Measurements from ENCODE around the gene ROBO1. TPM values are rescaled to one million over a fixed set of nuclear protein-coding genes. Genes with fewer than 3 reads are reported as not detected.

Gene ROBO1
- total RNA-seq, 1 donor from 2014 or later, result 18.7 TPM

GRCh38 chr3:79477242-79477641 lies 290.6 kb downstream of the ROBO1 start:
- no peak for DNase-seq (ENCODE audit: low read depth)

- DNase-seq (ENCODE audit: low read depth), result no peak
These were observed 293.8 kb downstream of the ROBO1 start for GRCh38 chr3:79473993-79474392.

- no peak for DNase-seq (ENCODE audit: low read depth)
These were observed 300.1 kb downstream of the ROBO1 start for GRCh38 chr3:79467721-79468120.

GRCh38 chr3:79461129-79461792 lies 306.5 kb downstream of the ROBO1 start:
- no peak for DNase-seq (ENCODE audit: low read depth)

DNA sequence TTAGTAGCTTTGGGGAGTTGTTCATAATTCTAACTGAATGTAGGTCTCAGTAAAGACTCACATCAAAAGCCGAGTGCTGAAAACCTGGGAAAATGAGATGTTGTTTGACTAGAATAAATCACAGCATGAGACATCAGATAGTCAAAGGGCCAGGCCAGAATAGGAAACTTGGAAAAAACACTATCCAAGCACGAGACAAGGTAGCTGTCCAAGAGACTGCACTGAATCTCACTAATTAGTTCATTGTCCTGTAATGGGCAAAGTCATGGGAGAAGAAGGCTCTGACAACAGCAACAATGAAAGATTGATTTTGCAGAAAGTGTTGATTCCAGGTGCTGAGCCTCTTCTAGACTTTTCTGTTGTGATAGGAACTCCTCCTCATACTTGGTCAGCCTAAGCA lies 314.2 kb downstream of the ROBO1 start:
- DNase-seq (ENCODE audit: low read depth), result no peak

GRCh38 chr3:79436387-79436786 lies 331.4 kb downstream of the ROBO1 start:
- DNase-seq (ENCODE audit: low read depth), result no peak

GRCh38 chr3:79427081-79427480 lies 340.7 kb downstream of the ROBO1 start:
- no peak for DNase-seq (ENCODE audit: low read depth)

DNA sequence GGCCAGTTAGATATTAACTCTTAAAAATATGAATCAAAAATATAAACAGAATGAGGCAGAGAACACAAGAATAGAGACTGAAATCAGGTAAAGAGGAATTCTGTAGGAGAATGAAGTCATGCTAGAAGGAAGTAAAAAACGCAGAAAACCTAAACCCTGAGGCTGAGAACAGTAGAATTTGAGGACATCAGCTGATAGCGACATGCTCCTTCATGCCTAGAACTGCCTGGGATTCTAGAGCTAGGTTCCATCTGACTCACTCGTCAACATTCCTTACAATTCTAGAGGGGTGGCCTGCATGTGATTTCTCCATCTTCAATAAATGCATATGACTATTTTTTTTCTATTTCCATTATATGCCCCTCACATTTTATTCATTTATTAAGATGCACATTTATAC lies 343.0 kb downstream of the ROBO1 start:
- DNase-seq (ENCODE audit: low read depth), result no peak

DNA sequence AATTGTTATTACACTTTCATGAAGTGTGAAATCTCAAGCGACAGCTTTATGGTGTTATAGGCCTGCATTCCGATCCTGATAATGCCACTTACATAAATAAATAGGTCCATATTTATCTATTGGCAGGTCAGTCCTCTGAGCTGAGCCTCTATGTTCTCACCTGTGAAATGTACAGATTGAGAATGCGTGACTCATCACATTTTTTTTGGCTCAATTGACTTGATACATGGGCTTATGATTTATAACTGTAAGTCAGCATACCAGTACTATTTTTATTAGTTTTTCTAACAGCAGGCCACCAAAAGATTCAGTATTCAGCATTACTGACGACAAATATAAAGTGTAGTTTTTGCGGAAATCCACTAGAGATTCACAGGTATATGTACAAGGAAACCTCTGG lies 344.4 kb downstream of the ROBO1 start:
- DNase-seq (ENCODE audit: low read depth), result no peak

- peak; percentile 7 for DNase-seq (ENCODE audit: low read depth)
These were observed 346.5 kb downstream of the ROBO1 start for GRCh38 chr3:79421273-79421672.

- peak; percentile 1 for DNase-seq (ENCODE audit: low read depth)
These were observed 348.8 kb downstream of the ROBO1 start for GRCh38 chr3:79418855-79419621.

GRCh38 chr3:79415356-79415755 lies 352.4 kb downstream of the ROBO1 start:
- DNase-seq (ENCODE audit: low read depth), result no peak

DNA sequence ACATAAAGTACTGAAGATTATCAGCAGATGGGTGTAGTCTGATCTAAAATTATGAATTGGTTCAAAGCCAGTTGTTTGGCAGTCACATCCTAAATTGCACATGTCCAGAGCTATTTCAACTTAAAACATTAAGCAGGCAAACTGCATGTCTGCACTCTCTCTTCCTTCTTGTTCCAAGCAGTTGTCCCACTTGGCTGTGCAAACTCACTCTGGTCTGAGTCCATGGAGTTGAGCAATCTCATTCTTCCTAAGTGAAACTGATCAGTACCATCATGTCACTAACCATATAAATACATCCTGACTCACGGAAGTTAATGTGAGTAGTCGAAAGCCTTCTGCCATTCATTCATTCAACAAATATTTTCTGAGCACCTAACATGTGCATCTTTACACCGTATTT lies 353.0 kb downstream of the ROBO1 start:
- peak; percentile 9 for DNase-seq (ENCODE audit: low read depth)

GRCh38 chr3:79414035-79414434 lies 353.8 kb downstream of the ROBO1 start:
- DNase-seq (ENCODE audit: low read depth), result no peak

- no peak for DNase-seq (ENCODE audit: low read depth)
These were observed 355.3 kb downstream of the ROBO1 start for GRCh38 chr3:79412537-79412936.

GRCh38 chr3:79410617-79411016 lies 357.2 kb downstream of the ROBO1 start:
- no peak for DNase-seq (ENCODE audit: low read depth)

- no peak for DNase-seq (ENCODE audit: low read depth)
These were observed 357.7 kb downstream of the ROBO1 start for GRCh38 chr3:79410136-79410535.

DNA sequence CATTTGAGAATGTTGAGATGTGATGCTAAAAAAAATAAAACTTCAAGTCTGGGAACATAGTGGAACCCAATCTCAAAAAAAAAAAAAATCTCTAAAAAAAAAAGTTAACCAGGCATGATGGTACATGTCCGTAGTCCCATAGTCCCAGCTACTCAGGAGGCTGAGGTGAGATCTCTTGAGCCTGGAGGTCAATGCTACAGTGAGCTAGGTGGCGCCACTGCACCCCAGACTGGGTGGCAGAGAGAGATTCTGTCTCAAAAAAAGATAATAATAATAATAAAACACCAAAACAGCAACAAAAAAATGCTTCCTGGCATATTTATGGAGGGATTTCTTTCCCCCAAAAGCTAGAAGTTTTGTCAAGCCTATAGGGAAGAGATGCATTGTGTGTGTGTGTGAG lies 361.6 kb downstream of the ROBO1 start:
- DNase-seq (ENCODE audit: low read depth), result no peak

DNA sequence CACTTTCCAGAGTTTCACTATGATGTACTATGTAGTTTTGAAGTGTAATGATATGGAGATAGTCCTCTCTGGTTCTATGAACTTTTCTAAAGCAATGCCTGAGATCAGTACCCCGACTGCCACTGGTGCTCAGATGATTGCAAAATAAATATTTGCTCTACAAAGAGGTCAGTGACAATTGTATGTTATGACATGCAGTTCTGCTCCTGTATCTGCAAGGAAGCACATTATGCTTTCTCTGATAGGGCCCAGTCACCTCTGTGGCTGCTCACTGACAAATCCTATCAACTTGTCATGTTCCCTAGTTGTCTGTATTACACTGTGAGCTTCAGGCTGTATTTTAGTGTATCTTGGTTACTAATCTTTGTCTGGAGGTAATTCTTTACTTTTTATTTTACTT lies 362.6 kb downstream of the ROBO1 start:
- no peak for DNase-seq (ENCODE audit: low read depth)

DNA sequence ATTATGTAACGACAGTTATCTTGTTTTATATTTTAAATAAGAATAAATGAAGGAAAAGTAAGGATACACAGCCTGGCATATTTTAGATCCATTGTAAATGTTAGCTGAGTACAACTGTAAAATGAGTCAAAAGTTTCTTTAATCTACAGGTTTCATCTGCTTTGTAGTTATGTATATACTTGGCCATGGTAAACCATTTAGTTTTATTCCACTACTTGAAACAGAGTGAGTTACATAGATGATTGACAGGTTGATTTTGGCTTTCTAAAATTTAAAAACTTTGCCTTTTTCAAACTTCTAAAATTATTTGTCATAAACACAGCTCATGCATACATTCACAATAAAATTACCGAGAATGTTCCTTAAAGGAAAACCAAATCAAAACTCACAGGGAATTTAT lies 371.2 kb downstream of the ROBO1 start:
- DNase-seq (ENCODE audit: low read depth), result no peak

GRCh38 chr3:79392479-79392878 lies 375.3 kb downstream of the ROBO1 start:
- DNase-seq (ENCODE audit: low read depth), result no peak

DNA sequence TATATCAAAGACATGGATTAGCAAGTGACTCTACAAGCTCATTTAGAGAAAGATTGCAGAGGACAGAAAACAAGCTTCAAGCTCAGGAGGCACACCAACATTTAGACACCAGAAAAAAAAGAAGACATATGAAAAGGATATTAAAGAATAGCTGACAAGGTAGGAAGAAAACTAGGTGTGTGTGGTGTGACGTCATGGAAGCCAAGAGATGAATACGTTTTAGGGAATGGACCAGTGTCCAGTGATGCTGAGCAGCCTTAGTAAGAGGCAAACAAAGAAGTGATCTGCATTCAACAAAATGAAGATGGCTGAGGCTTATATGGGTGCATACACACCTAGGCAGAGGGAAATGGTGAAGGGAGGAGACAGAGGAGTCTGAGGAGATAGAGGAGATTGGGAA lies 377.4 kb downstream of the ROBO1 start:
- DNase-seq (ENCODE audit: low read depth), result no peak

DNA sequence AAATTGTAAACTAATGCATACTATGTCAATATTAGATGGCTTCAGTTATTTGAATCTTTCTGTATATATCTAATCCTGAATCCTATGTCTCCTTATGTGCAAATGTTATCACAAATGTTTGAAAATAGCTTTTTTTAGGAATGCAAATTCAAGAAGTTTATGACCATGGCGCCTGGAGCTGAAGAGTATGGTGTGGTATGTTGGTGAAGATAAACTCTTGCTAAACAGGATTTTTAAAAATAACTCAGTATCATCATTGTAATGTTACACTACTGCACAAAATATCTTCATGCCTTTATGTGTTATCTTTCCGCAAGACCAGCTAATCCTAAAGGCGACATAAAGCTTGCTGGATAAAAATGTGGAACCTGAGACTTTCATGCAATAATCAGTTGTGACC lies 382.6 kb downstream of the ROBO1 start:
- DNase-seq (ENCODE audit: low read depth), result no peak

All from myocyte (in vitro differentiated cells).